Amniotic stem cell (primary cell): ENCODE measurements around the gene FOXP1.

Experiments used
- DNase-seq: peaks from one replicate; lab custom pipeline; 2025; lab: John Stamatoyannopoulos, UW

FOXP1 gene

GRCh38 chr3:71304684-71305083 is 278.8 kb downstream of the FOXP1 start:
- no peak for DNase-seq

- no peak for DNase-seq
Observed at GRCh38 chr3:71304247-71304646, 279.3 kb downstream of the FOXP1 start.

GRCh38 chr3:71303627-71304200 is 279.8 kb downstream of the FOXP1 start:
- no peak for DNase-seq

GRCh38 chr3:71302604-71303003 is 280.9 kb downstream of the FOXP1 start:
- no peak for DNase-seq

- DNase-seq: no peak
Observed at GRCh38 chr3:71300951-71301393, 282.6 kb downstream of the FOXP1 start.

GRCh38 chr3:71299160-71299559 is 284.4 kb downstream of the FOXP1 start:
- no peak for DNase-seq

GRCh38 chr3:71294919-71295318 is 288.6 kb downstream of the FOXP1 start:
- DNase-seq: no peak

GRCh38 chr3:71290301-71290700 is 293.2 kb downstream of the FOXP1 start:
- DNase-seq: no peak

GRCh38 chr3:71288269-71288930 is 295.1 kb downstream of the FOXP1 start:
- DNase-seq: no peak

- peak; percentile 46 for DNase-seq
Observed at GRCh38 chr3:71285086-71285485, 298.4 kb downstream of the FOXP1 start.

- DNase-seq: no peak
Observed at GRCh38 chr3:71282976-71283375, 300.6 kb downstream of the FOXP1 start.

GRCh38 chr3:71281280-71281679 is 302.2 kb downstream of the FOXP1 start:
- DNase-seq: no peak

GRCh38 chr3:71277341-71277740 is 306.2 kb downstream of the FOXP1 start:
- DNase-seq: no peak

GRCh38 chr3:71276531-71276930 is 307.0 kb downstream of the FOXP1 start:
- DNase-seq: no peak

- no peak for DNase-seq
Observed at GRCh38 chr3:71273453-71273852, 310.1 kb downstream of the FOXP1 start.

GRCh38 chr3:71271596-71271995 is 311.9 kb downstream of the FOXP1 start:
- no peak for DNase-seq

GRCh38 chr3:71269906-71270305 is 313.6 kb downstream of the FOXP1 start:
- DNase-seq: no peak

- no peak for DNase-seq
Observed at GRCh38 chr3:71268462-71268999, 315.0 kb downstream of the FOXP1 start.

GRCh38 chr3:71266875-71267274 is 316.7 kb downstream of the FOXP1 start:
- DNase-seq: no peak

GRCh38 chr3:71265365-71265915 is 318.1 kb downstream of the FOXP1 start:
- no peak for DNase-seq

- no peak for DNase-seq
Observed at GRCh38 chr3:71264840-71265239, 318.7 kb downstream of the FOXP1 start.

GRCh38 chr3:71262364-71263265 is 320.9 kb downstream of the FOXP1 start:
- DNase-seq: no peak
